MM.1S (cell line): ENCODE results near the gene MYCL.

ENCODE experiments used
- CTCF ChIP-seq: fragments of 300-600 bp; sonication (generic); IDR thresholded peaks from 2 replicates; pipeline ENCODE4 v1.5.1; 2016; ENCODE audit warnings: antibody characterized with exemption, low read length, mixed read lengths
- EZH2 ChIP-seq: fragments of 300-600 bp; sonication (generic); optimal IDR thresholded peaks from 2 replicates; pipeline ENCODE3; 2017; ENCODE audit warnings: low read depth, mild to moderate bottlenecking, antibody characterized with exemption, low read length, mixed read lengths
- EZH2phosphoT487 ChIP-seq: fragments of 300-600 bp; sonication (generic); IDR thresholded peaks from 2 replicates; pipeline ENCODE4 v1.6.1; 2018; ENCODE audit warnings: antibody characterized with exemption, low read length

- TF ChIP-seq CTCF (no peak), EZH2phosphoT487 (no peak), EZH2 (no peak)
Observed at GRCh38 chr1:39908534-39908933, 6.8 kb upstream of the MYCL start.
